GM19099 (cell line): ENCODE results near the gene LEKR1.
A peak's percentile ranks its signal among the peaks of the same experiment; 100 is the strongest.

Experiments used
- POLR2A ChIP-seq: IDR thresholded peaks from 3 replicates; pipeline ENCODE4 v1.6.1; 2011; ENCODE audit warnings: low read depth; ENCODE audit not compliant: insufficient read length; ENCODE audit errors: extremely low read depth

The LEKR1 gene

DNA sequence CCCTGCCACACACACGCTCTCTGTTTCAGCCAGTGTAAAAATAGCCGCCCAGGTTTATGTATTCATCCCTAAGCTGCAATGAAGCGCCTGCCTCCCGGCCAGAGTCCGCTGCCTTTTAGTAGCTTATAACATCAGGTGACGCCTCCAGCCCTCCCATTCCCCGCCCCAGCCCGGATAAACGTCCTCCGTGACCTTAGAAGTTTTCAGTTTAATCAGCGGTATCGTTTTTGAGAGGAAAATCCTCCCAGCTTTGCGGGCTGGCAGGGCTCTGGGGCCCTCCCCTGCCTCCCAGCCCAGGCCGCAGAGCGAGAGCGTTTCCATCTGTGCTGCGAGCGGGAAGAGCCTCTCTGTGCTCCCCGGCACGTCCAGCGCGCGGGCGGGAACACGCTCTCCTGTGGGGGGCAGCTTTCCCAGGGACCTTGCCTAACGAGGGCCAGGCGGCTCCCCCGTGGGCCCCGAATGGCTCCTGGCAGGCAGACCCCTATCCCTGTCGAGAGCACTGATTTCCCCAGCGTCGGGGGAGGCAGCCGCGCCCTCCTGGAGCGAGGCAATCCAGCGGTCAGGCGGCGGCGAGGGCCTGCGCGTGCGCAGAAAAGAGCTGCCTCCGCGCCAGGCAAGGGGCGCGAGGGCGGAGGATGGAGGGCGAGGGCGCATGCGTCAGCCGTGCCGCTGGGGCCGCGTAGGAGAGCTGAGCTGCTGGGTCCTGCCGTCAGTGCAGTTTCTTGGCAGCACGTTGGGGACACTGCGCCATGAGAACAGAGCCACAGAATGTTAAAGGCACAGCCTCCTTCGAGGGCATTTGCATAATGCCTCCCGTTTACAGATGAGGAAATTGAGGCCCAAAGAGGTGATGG lies 262.7 kb downstream of the LEKR1 start:
- peak; percentile 77 for TF ChIP-seq POLR2A

DNA sequence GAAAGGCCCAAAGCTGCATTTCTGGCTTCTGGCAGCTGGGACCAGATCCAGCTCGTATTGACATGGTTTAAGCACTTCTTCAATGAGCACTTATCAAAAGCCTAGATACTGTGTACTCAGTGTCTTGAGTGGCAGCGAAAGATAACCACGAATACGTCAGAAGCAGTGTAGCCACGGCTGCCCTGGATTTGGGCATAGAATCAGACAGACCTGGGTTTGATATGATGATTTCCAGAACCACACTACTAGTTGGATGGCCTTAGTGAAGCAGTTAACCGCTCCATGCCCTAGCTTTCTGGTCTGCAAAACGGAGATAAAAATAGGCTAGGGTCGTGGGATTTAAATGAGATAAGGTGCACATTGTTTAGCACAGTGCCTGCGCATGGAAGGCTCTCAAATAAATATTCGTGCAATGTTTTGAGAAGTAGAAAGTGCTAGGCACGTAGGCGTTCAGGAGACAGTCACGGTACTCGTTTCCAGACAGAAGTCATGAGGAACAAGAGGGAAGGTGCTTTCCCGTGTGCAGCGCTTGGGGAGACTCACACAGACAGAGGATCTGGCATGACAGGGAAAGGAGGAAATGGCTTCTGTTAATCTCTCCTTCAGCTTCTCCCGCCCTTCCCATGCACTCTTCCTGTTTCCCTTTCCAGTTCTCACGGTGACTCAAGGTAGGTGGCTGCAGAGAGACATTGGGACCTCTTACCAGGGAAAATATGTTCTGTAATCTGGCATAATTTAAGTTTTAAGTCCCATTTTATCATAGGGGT lies 263.5 kb downstream of the LEKR1 start:
- no peak for TF ChIP-seq POLR2A

DNA sequence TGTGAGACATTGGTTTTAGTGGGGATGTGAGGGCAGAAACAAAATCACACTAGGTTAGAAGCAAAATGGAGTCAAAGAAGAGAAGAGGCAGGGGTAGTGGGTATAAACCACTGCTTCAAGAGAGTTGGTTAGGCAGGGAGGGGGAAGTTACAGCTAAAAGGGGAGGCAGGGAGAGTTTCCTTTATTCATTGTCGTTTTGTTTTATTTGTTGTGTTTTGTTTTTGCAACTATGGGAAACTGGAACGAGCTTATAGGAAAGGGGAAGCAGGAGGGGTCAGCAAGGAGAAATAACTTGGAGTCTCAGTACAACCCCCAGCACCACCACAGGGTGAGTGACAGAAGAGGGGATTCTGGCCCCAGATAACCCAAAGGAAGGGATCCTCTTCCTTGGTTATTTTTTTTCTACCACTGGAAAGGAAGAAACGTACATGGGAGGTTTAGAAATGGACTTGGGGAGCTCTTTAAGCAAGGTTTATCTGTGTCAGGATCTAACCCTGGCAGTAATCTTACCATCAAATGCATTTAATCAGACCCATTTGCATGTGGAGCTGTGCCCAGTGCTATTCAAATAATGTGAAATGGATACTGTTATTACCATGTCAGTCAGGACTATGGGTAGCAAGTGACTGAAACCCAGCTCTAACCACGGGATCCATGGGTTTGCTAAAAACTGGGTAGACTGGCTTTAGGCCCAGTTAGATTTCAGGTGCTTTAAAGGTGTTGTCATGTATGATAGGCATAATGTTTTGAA lies 265.1 kb downstream of the LEKR1 start:
- TF ChIP-seq POLR2A: no peak

- no peak for TF ChIP-seq POLR2A
These were observed 266.1 kb downstream of the LEKR1 start for GRCh38 chr3:157092230-157092629.

GRCh38 chr3:157093096-157093495 lies 266.9 kb downstream of the LEKR1 start:
- TF ChIP-seq POLR2A: no peak

DNA sequence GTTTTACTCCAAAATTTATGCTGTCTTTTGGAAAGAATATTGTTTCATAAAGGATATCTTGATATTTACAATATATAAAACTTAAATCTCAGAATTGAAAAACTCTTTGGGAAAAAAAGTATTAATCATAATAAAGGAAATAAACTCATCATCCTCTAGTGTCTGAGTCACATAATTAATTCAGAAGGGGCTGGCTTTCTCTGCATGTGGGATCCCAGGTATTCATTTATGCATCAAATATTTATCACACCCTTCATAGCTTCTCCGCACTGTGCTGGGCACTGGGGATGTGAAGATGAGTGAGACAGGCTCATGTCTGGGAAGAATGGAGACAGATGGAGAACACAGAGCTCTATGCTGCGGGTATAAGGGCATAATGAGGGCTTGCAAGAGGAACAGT lies 268.1 kb downstream of the LEKR1 start:
- no peak for TF ChIP-seq POLR2A

DNA sequence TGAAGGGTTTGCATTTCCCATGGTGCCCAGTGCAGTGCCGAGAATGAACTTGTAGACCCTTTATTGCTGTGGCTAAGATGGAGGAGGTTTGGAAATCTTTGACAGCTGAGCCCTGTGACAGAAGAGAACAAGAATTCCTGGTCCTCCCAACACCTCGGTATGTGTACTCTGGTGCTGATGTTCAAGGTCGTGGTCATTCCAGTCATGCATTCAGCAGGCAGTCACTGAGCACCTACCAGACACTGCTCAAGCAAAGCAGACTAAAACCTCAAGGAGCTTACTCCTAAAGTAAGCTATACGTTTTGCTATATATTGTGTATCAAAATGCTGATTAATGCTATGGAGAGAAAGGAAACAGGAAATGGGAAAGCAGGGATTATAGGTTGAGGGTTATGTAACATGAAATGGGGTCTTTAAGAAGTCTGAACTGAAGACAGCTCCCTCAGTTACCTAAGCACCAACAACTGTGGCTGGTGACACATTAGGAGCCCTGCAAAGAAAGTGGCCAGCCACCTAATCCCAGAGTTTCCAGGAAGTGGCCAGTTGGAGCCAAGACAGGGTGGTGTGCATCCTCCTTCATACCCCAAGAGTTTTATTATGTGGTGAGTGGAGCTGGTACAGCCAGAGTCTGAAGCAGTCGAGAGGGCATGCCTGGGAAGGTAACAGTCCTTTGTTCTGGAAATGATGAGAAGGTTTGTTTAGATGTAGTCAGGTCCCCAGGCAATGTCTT lies 268.8 kb downstream of the LEKR1 start:
- no peak for TF ChIP-seq POLR2A
